ENCODE results near the gene PCDHGB3. TPM values are rescaled to one million over a fixed set of nuclear protein-coding genes. Genes with fewer than 3 reads are reported as not detected.

Gene PCDHGB3
- total RNA-seq, 1 donor from 2014 or later, result 0.71 TPM

DNA sequence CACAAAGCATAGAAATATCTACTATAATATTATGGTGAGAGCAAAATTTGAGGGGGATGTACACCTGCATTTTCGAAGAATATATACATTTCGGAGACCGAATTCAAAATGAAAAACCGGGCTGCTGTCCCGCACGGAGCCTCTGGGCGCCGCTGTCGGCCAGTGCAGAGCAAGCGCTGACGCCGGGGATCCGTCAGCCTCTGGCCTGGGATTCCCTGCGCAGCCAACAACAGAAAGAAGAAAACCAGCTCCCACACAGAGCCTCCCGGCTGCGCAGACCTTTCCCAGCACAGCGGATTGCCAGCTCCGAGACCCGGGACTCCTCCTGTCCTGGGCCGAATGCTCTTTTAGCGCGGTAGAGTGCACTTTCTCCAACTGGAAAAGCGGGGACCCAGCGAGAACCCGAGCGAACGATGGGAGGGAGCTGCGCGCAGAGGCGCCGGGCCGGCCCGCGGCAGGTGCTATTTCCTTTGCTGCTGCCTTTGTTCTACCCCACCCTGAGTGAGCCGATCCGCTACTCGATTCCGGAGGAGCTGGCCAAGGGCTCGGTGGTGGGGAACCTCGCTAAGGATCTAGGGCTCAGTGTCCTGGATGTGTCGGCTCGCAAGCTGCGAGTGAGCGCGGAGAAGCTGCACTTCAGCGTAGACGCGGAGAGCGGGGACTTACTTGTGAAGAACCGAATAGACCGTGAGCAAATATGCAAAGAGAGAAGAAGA, 37.9 kb downstream of the PCDHGB3 start, which contains the start of gene PCDHGB6:
PCDHGB6 (plus strand) TSS at position 232 of the 716 bp plus-strand sequence; CDS start at position 414, 182 bp downstream.

DNA sequence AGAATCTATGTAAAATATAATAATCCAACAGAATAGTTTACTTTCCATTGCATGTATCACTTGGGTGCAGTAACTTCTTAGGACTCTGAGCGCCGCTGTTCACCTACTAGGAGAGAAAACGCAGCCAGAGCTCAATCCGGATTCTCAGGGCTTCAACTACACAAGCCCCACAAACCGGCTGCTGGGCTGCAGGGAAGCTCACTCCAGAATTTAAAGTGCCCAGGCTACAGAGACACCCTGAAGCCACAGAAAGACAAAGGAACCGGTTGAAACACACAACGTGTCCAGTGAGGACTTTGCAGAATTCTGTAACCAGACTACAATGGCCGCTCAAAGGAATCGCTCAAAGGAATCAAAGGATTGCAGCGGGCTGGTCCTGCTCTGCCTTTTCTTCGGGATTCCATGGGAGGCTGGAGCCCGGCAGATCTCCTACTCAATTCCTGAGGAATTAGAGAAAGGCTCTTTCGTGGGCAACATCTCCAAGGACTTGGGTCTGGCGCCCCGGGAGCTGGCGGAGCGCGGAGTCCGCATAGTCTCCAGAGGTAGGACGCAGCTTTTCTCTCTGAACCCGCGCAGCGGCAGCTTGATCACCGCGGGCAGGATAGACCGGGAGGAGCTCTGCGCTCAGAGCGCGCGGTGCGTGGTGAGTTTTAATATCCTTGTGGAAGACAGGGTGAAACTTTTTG, 43.0 kb downstream of the PCDHGB3 start, which contains the start of gene PCDHGA10:
PCDHGA10 (plus strand) TSS at position 134 of the 686 bp plus-strand sequence; CDS start at position 323, 189 bp downstream.

DNA sequence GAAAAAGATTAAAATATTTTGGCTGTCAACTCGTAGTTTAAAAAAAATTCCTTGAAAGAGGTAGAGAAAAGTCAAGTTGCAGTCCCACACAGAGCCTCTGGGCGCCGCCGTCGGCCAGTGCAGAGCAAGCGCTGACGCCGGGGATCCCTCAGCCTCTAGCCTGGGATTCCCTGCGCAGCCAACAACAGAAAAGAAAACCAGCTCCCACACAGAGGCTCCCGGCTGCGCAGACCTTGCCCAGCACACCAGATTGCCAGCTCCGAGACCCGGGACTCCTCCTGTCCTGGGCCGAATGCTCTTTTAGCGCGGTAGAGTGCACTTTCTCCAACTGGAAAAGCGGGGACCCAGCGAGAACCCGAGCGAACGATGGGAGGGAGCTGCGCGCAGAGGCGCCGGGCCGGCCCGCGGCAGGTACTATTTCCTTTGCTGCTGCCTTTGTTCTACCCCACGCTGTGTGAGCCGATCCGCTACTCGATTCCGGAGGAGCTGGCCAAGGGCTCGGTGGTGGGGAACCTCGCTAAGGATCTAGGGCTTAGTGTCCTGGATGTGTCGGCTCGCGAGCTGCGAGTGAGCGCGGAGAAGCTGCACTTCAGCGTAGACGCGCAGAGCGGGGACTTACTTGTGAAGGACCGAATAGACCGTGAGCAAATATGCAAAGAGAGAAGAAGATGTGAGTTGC, 47.6 kb downstream of the PCDHGB3 start, which contains the start of gene PCDHGB7:
PCDHGB7 (plus strand) TSS at position 184 of the 679 bp plus-strand sequence; CDS start at position 367, 183 bp downstream.

DNA sequence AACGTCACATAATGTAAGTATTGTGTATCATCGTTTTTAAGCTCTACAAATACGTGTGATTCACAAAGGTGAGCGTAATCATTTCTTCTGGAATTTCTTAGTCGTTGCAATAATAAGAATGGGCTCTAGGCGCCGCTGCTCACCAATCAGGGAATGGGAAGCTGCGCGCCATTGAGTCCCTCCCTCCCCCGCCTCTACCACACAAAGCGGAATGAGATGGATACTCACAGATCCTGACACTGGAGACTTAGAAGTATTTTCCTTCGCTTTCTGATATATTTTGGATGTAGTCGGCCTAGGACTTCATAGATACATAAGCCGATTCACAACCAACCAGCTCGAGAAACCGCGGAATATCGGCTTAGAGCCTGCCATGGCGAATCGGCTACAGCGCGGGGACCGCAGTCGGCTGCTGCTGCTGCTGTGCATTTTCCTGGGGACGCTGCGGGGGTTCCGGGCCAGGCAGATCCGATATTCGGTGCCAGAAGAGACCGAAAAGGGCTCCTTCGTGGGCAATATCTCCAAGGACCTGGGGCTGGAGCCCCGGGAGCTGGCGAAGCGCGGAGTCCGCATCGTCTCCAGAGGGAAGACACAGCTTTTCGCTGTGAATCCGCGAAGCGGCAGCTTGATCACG, 50.9 kb downstream of the PCDHGB3 start, which contains the start of gene PCDHGA11:
PCDHGA11 (plus strand) TSS at position 197 of the 634 bp plus-strand sequence; CDS start at position 374, 177 bp downstream.

Other genes with a start within 250 kb of the PCDHGB3 start
- not detected in 2 replicates for gene PCDHB4, start 248.4 kb upstream of the PCDHGB3 start, total RNA-seq
- under 0.01 TPM in 1 of 2 replicates, not detected in the other for gene PCDHB5, start 235.0 kb upstream of the PCDHGB3 start, total RNA-seq
- not detected in 2 replicates for gene PCDHB6, start 220.2 kb upstream of the PCDHGB3 start, total RNA-seq
- under 0.01 and 1.4 TPM in 2 replicates for gene PCDHB7, start 197.6 kb upstream of the PCDHGB3 start, total RNA-seq
- gene PCDHB8, start 192.5 kb upstream of the PCDHGB3 start, total RNA-seq, result not detected in 2 replicates
- gene PCDHB16, start 187.9 kb upstream of the PCDHGB3 start, total RNA-seq, result under 0.01 TPM in 2 replicates
- gene PCDHB9, start 183.1 kb upstream of the PCDHGB3 start, total RNA-seq, result 0.18 TPM in 1 of 2 replicates, not detected in the other
- 0.58 TPM in 1 of 2 replicates, not detected in the other for gene PCDHB10, start 177.9 kb upstream of the PCDHGB3 start, total RNA-seq
- gene PCDHB11, start 170.6 kb upstream of the PCDHGB3 start, total RNA-seq, result not detected in 2 replicates
- not detected in 2 replicates for gene PCDHB12, start 161.5 kb upstream of the PCDHGB3 start, total RNA-seq
- gene PCDHB13, start 156.3 kb upstream of the PCDHGB3 start, total RNA-seq, result under 0.01 TPM in 1 of 2 replicates, not detected in the other
- under 0.01 and 1.7 TPM in 2 replicates for gene PCDHB14, start 146.9 kb upstream of the PCDHGB3 start, total RNA-seq
- gene PCDHB15, start 124.8 kb upstream of the PCDHGB3 start, total RNA-seq, result 0.35 TPM in 1 of 2 replicates, not detected in the other
- under 0.01 TPM in 1 of 2 replicates, not detected in the other for gene SLC25A2, start 66.2 kb upstream of the PCDHGB3 start, total RNA-seq
- gene TAF7, start 49.5 kb upstream of the PCDHGB3 start, total RNA-seq, result 45.8 and 59.5 TPM in 2 replicates
- 0.29 TPM in 1 of 2 replicates, not detected in the other for gene PCDHGA1, start 39.7 kb upstream of the PCDHGB3 start, total RNA-seq
- 0.53 and 1.4 TPM in 2 replicates for gene PCDHGA2, start 31.5 kb upstream of the PCDHGB3 start, total RNA-seq
- 0.18 TPM in 1 of 2 replicates, not detected in the other for gene PCDHGA3, start 26.4 kb upstream of the PCDHGB3 start, total RNA-seq
- 0.35 TPM in 1 of 2 replicates, not detected in the other for gene PCDHGB1, start 20.1 kb upstream of the PCDHGB3 start, total RNA-seq
- gene PCDHGA4, start 15.2 kb upstream of the PCDHGB3 start, total RNA-seq, result 0.58 and 2.1 TPM in 2 replicates
- 0.53 and 0.86 TPM in 2 replicates for gene PCDHGB2, start 10.2 kb upstream of the PCDHGB3 start, total RNA-seq
- gene PCDHGA5, start 6.1 kb upstream of the PCDHGB3 start, total RNA-seq, result 0.29 and 0.89 TPM in 2 replicates
- gene PCDHGA6, start 3.6 kb downstream of the PCDHGB3 start, total RNA-seq, result 0.86 and 1.4 TPM in 2 replicates
- gene PCDHGA7, start 12.5 kb downstream of the PCDHGB3 start, total RNA-seq, result 0.89 and 2.0 TPM in 2 replicates
- gene PCDHGB4, start 17.5 kb downstream of the PCDHGB3 start, total RNA-seq, result 3.9 and 4.6 TPM in 2 replicates
- 0.71 and 0.86 TPM in 2 replicates for gene PCDHGA8, start 22.4 kb downstream of the PCDHGB3 start, total RNA-seq
- gene PCDHGB5, start 27.7 kb downstream of the PCDHGB3 start, total RNA-seq, result 6.7 and 7.2 TPM in 2 replicates
- 0.86 and 1.9 TPM in 2 replicates for gene PCDHGA9, start 32.5 kb downstream of the PCDHGB3 start, total RNA-seq
- gene PCDHGB6, start 37.8 kb downstream of the PCDHGB3 start, total RNA-seq, result 0.29 and 0.89 TPM in 2 replicates
- gene PCDHGA10, start 42.7 kb downstream of the PCDHGB3 start, total RNA-seq, result 4.3 and 4.6 TPM in 2 replicates
- gene PCDHGB7, start 47.4 kb downstream of the PCDHGB3 start, total RNA-seq, result 4.3 and 6.0 TPM in 2 replicates
- 5.3 and 8.4 TPM in 2 replicates for gene PCDHGA11, start 50.8 kb downstream of the PCDHGB3 start, total RNA-seq
- 14.9 and 15.6 TPM in 2 replicates for gene PCDHGA12, start 60.3 kb downstream of the PCDHGB3 start, total RNA-seq
- 38.6 TPM in 2 replicates for gene PCDHGC3, start 105.7 kb downstream of the PCDHGB3 start, total RNA-seq
- under 0.01 and 0.58 TPM in 2 replicates for gene PCDHGC4, start 114.8 kb downstream of the PCDHGB3 start, total RNA-seq
- 0.71 and 1.2 TPM in 2 replicates for gene PCDHGC5, start 118.8 kb downstream of the PCDHGB3 start, total RNA-seq
- gene DIAPH1, start 248.8 kb downstream of the PCDHGB3 start, total RNA-seq, result 36.6 and 46.8 TPM in 2 replicates